Ammon's horn (tissue), 1 donor: ENCODE measurements around the gene IGHMBP2.
"Not testable (repeated sequence)": the region's sequence is repeated elsewhere in the genome, so short reads cannot be mapped to it uniquely, and the experiment has no call there.

Experiments
- DNase-seq: peaks from one replicate; pipeline ENCODE4 v3.0.0-alpha.2; 2016; ENCODE audit warnings: low spot score

IGHMBP2 gene

DNA sequence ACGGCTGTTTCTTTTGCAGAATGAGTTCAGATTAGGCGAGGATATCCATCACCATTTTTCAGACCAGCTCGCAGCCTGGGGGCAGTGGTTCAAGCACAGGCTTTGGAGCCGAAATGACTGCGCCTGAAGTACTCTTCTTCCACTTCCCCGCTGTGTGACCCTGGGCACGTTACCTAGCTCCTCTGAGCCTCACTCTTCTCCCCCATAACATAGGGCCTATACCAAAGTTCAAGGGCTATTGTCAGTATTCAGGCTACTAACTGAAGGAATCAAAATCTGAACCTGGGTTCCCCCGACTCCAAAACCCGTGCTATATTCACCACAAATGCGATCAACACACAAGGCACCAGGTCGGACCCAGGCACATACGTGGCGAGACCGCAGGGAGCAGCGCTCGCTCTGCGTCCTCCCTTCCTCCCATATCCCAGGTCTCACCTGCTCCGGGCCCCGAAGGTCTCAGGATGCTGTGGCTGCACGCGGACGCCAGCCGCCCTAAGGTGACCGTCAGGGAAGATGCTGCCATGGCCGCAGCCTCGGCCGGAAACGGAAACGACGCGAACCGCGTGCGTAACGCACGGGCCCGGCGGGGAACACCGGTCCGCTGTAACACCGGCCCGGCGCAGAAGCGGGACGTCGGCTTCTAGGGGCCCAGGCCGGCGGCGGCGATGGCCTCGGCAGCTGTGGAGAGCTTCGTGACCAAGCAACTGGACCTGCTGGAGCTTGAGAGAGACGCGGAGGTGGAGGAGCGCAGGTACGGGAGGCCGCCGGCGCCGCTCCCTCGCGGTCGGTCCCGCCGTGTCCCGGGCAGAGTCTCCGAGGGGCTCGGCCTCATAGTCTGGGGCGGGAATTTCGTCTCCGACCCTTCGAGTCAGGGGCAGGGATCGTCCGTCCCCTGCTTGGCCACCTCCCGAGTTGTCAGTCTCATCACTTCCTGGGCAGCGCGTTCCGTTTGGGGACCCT is at the start of gene IGHMBP2, which contains the start of gene MRPL21:
Gene IGHMBP2, plus strand, starts transcription at position 604 of the 960 bp plus-strand sequence. Its CDS starts 62 bp downstream, at position 666.
Gene MRPL21, minus strand, starts transcription at position 545 of the 960 bp plus-strand sequence. Its CDS starts 22 bp downstream, at position 523.
- DNase-seq = peak; percentile 93

DNA sequence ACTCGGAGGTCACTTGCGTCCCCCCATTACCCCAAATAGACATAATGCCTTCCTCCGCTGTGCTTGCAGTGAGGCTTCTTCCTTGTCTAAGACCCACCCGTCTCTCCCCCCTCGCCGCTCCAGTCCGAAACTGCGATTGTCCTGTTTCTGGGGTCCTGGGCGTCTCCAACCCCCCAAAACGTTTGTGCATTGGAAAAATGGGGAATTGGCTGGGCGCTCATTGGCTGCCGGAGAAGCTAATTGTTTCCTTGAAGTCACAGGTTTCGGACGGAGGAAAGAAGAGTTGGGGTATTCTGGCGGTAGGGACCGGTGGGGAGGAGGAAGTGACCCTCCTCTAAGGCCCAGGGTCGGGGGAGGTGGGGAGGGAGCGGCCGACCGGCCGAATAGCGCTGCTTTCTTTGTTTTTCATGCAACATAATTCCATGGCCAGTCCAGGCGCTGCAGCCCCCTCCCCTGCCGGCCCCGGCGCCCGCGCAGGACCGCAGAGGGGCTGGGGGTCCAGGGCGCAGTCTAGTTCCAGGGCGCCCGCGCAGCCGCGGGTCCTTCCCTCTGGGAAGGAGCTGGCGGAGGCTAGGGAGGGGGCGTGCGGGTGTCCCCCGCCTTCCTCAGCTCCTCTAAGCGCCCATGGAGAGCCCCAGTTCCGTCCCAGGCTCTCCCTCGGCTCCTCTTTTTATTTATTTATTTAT is 49.3 kb upstream of the IGHMBP2 start:
- DNase-seq = no peak

- DNase-seq = no peak
These were observed 48.3 kb upstream of the IGHMBP2 start for GRCh38 chr11:68855205-68855981.

DNA sequence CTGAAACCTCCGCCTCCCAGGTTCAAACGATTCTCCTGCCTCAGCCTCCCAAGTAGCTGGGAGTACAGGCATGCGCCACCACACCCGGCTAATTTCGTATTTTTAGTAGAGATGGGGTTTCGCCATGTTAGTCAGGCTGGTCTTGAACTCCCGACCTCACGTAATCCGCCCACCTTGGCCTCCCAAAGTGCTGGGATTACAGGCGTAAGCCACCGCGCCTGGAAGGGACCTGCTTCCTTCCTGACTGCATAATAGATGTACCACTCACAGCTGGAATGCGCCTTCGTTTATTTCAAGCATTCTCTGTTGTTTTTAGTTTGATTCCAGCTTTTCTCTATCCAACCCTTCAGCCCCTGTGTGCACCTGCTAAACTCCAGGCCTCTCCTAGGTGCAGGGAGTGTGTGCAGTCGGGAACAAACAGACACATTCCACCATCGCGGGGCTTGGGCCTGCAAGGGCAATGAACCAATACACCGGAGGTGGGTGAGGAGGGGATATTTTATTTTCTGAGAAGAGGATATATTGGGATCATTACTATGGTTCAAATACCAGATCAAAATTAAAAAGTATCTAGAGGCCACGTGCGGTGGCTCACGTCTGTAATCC is 47.2 kb upstream of the IGHMBP2 start:
- DNase-seq = not testable (repeated sequence)

GRCh38 chr11:68857037-68857586 is 46.6 kb upstream of the IGHMBP2 start:
- no peak for DNase-seq

DNA sequence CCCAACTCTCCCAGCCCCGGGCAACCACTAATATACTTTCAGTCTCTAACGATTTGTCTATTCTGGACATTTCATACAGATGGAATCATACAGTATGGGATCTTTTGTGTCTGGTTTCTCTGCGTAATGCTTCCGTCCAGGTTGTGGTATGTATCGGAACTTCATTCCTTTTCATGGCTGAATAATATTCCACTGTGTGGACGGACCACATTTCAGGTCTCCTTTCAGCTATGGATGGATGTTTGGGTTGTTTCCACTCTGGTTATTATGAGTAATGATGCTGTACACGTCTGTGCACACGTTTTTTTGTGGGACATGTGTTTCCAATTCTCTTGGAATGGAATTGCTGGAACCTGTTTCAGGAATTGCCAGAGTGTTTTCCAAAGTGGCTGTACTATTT is 44.6 kb upstream of the IGHMBP2 start:
- DNase-seq = no peak

- no peak for DNase-seq
These were observed 41.3 kb upstream of the IGHMBP2 start for GRCh38 chr11:68862421-68862820.

GRCh38 chr11:68863553-68864265 is 40.0 kb upstream of the IGHMBP2 start:
- DNase-seq = no peak

DNA sequence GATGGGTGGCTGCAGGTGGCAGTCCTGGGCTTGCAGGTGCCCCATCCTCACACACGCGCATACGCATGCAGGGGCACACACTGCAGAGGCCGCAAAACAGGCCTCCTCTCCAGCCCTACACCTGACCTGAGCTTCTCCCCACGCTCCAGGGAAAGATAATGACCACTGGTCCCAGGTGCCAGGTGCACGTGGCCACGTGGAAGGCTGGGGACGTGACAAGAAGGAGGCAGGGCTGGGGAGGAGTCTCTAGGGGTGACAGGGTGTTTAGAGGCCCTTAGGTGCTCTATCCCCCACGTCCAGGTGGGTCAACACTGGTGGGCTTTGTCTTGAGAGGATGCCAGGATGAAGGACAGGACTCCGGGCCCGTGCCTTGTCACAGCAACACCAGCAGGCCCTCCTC is 38.5 kb upstream of the IGHMBP2 start:
- DNase-seq = no peak

- DNase-seq = no peak
These were observed 36.6 kb upstream of the IGHMBP2 start for GRCh38 chr11:68867066-68867465.

DNA sequence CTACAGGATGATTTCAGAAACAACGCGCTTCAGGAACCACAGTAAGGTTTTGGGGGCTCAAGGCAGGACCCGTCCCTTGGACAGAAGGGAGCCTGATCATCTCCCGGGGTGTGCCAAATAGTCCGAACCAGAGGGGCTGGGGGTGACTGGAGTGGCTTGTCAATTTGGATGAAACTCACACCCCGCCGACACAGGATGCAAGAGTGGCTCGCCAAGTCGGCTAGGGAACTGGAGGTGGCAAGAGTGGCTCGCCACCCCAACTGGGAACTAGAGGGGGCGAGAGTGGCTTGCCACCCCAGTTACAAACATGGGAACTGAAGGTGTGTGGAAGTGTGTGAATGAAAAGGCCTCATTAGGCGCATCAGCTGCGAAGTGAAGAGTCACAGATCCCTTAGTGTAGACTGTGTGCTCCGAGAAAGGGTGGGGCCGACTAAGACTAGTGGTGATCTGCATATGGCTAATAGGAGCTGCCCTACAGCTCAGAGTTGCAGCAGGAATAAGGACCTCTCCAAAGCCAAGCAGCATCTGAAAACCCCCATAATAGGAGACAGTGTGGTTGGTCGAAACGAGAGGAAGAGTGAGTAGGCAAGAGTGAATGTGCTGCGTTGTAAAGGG is 35.4 kb upstream of the IGHMBP2 start:
- DNase-seq = no peak

- DNase-seq = no peak
These were observed 33.2 kb upstream of the IGHMBP2 start for GRCh38 chr11:68870470-68870869.

- DNase-seq = no peak
These were observed 31.3 kb upstream of the IGHMBP2 start for GRCh38 chr11:68872216-68873003.

GRCh38 chr11:68878022-68878421 is 25.7 kb upstream of the IGHMBP2 start:
- DNase-seq = no peak

GRCh38 chr11:68880851-68881250 is 22.8 kb upstream of the IGHMBP2 start:
- no peak for DNase-seq

DNA sequence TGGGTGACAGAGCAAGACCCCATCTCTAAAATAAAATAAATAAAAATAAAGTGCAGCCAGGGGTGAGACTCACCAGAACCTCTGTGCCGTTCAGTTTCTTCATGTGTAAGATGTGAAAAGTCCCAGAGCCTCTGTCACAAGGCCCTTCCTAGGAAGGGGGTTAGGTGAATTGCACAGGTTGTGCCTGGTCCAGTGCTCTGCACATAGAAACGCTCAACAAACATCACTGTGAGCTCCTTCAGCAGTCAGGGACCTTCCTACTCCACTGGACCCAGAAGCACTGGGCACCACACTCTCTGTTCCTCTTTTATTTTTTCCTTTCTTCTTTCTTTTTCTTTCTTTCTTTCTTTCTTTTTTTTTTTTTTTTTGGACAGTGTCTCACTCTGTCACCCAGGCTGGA is 22.4 kb upstream of the IGHMBP2 start:
- no peak for DNase-seq

DNA sequence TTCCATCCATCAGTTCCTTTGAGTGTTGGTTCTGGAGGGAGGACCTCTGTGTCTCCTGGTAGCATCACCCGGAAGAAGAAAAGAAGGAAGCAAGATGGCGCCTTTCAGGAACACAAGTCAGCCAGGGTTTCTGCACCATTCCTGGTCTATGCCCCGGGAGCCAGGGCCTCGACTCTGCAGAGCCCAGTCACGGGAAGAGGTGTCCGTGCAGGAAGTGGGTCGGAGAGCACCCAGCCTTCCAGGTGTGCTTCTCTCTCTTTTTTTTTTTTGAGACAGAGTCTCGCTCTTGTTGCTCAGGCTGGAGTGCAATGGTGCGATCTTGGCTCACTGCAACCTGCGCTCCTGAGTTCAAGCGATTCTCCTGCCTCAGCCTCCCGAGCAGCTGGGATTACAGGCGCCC is 21.3 kb upstream of the IGHMBP2 start:
- DNase-seq = no peak

- DNase-seq = not testable (repeated sequence)
These were observed 18.9 kb upstream of the IGHMBP2 start for GRCh38 chr11:68884827-68885226.

DNA sequence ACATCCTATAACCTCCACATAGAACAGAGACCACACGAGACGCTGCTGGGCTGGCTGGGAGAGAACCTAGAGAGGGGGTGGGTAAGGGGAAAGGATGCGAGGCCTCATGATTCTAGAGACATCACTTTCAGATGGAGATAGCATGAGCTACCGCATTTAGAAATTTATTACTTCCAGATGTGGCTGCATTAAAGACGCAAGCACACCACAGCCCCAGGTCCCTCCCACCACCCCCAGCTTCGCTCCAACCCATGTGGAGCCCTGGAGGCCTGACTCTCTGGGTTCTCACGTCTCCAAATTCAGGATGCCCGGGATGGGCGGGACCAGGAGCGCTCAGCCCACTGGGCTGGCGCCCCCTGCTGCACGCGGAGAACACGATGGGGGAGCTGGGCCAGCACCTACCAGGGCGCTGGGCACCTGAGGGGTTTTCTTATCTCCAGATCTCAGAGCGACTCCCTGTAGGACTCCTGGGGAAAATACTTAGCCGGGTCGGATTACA is 13.7 kb upstream of the IGHMBP2 start:
- DNase-seq = no peak
